Neural cell (in vitro differentiated cells): ENCODE measurements around the gene CBY1. TPM values are rescaled to one million over a fixed set of nuclear protein-coding genes. Genes with fewer than 3 reads are reported as not detected.

Experiments
- H2AFZ ChIP-seq: fragments of 200-600, 300-800 bp; sonication (generic), shearing (Covaris generic); 2 replicates; pipeline ENCODE4 v1.6.0; 2014; ENCODE audit warnings: low read depth, mild to moderate bottlenecking, antibody characterized with exemption, low read length, moderate library complexity
- H3F3A ChIP-seq: fragments of 200-600 bp; shearing (Covaris generic); 2 replicates; pipeline ENCODE4 v1.6.1; 2016; ENCODE audit warnings: mild to moderate bottlenecking, moderate library complexity, mixed read lengths, antibody characterized with exemption, low read length; ENCODE audit not compliant: insufficient read depth, poor library complexity, severe bottlenecking
- H3K27ac ChIP-seq: fragments of 200-600, 300-800 bp; sonication (generic), shearing (Covaris generic); 2 replicates; pipeline ENCODE4 v1.5.1; 2014; ENCODE audit warnings: mild to moderate bottlenecking, low read length, moderate library complexity
- H3K27me3 ChIP-seq: fragments of 300-800, 200-600 bp; sonication (generic), shearing (Covaris generic); 2 replicates; pipeline ENCODE4 v1.6.0; 2014; ENCODE audit warnings: mild to moderate bottlenecking, low read depth, low read length, moderate library complexity; ENCODE audit not compliant: insufficient read depth
- H3K36me3 ChIP-seq: fragments of 300-800, 200-600 bp; sonication (generic), shearing (Covaris generic); 2 replicates; pipeline ENCODE4 v1.5.1; 2014; ENCODE audit warnings: mild to moderate bottlenecking, antibody characterized with exemption, low read length, moderate library complexity; ENCODE audit not compliant: insufficient read depth
- H3K4me2 ChIP-seq: fragments of 300-800, 200-600 bp; sonication (generic), shearing (Covaris generic); 2 replicates; pipeline ENCODE4 v1.6.0; 2014; ENCODE audit warnings: mild to moderate bottlenecking, low read length
- H3K4me3 ChIP-seq: fragments of 300-800, 200-600 bp; sonication (generic), shearing (Covaris generic); 2 replicates; pipeline ENCODE4 v1.5.1; 2014; ENCODE audit warnings: mild to moderate bottlenecking, low read length, moderate library complexity
- H3K79me2 ChIP-seq: fragments of 200-600 bp; shearing (Covaris generic); replicated peaks from 2 replicates; pipeline ENCODE4 v1.6.0; 2014; ENCODE audit warnings: mild to moderate bottlenecking, low read length, moderate library complexity; ENCODE audit not compliant: insufficient read depth
- H3K9ac ChIP-seq: fragments of 300-800, 200-600 bp; sonication (generic), shearing (Covaris generic); 2 replicates; pipeline ENCODE4 v1.6.1; 2016; ENCODE audit warnings: mild to moderate bottlenecking, low read length, mixed read lengths
- H3K9me2 ChIP-seq: fragments of 200-600 bp; shearing (Covaris generic); 2 replicates; pipeline ENCODE4 v1.6.1; 2016; ENCODE audit warnings: mild to moderate bottlenecking, low read length, mixed read lengths; ENCODE audit not compliant: insufficient read depth
- H3K9me3 ChIP-seq: fragments of 200-600, 300-800 bp; sonication (generic), shearing (Covaris generic); 2 replicates; pipeline ENCODE4 v1.6.1; 2016; ENCODE audit warnings: mild to moderate bottlenecking, mixed run types, low read length, moderate library complexity, mixed read lengths
- H4K20me1 ChIP-seq: fragments of 200-600 bp; shearing (Covaris generic); 2 replicates; pipeline ENCODE4 v1.6.1; 2016; ENCODE audit warnings: mild to moderate bottlenecking, mixed run types; ENCODE audit not compliant: insufficient read depth
- EP300 ChIP-seq: fragments of 450-650 bp; conservative IDR thresholded peaks from 2 replicates; pipeline ENCODE4 v1.6.1; 2014; ENCODE audit warnings: antibody characterized with exemption, mild to moderate bottlenecking, moderate library complexity; ENCODE audit not compliant: poor library complexity, severe bottlenecking
- EZH2 ChIP-seq: fragments of 200-600, 300-800 bp; shearing (Covaris generic), sonication (generic); IDR thresholded peaks from 2 replicates; pipeline ENCODE4 v1.6.1; 2014; ENCODE audit warnings: antibody characterized with exemption, low read length, borderline replicate concordance, mild to moderate bottlenecking; ENCODE audit not compliant: insufficient read depth, poor library complexity, severe bottlenecking
- MXI1 ChIP-seq: fragments of 450-650 bp; conservative IDR thresholded peaks from 2 replicates; pipeline ENCODE4 v1.6.1; 2014; ENCODE audit warnings: antibody characterized with exemption, mild to moderate bottlenecking; ENCODE audit not compliant: poor library complexity, severe bottlenecking
- POLR2AphosphoS5 ChIP-seq: IDR thresholded peaks from 2 replicates; pipeline ENCODE4 v1.6.1; 2012
- RAD21 ChIP-seq: fragments of 450-650 bp; conservative IDR thresholded peaks from 2 replicates; pipeline ENCODE4 v1.6.1; 2014; ENCODE audit warnings: antibody characterized with exemption, mild to moderate bottlenecking, moderate library complexity
- REST ChIP-seq: IDR thresholded peaks from 2 replicates; pipeline ENCODE4 v1.6.1; 2012; ENCODE audit warnings: borderline replicate concordance
- SMC3 ChIP-seq: fragments of 450-650 bp; conservative IDR thresholded peaks from 2 replicates; pipeline ENCODE4 v1.6.1; 2014; ENCODE audit warnings: antibody characterized with exemption, mild to moderate bottlenecking, moderate library complexity; ENCODE audit not compliant: poor library complexity
- TAF1 ChIP-seq: IDR thresholded peaks from 2 replicates; pipeline ENCODE4 v1.6.1; 2012; ENCODE audit warnings: low read depth
- polyA plus RNA-seq: library from polyadenylated mRNA; depleted of rRNA; stranded (reverse); fragments of >200 nt; gene quantifications from 2 replicates; pipeline ENCODE4 v1.2.3, GENCODE V29; 2014
- TF ChIP-seq, protein P1 (sequence below): fragments of 450-650 bp; IDR thresholded peaks from 2 replicates; pipeline ENCODE4 v1.5.1; 2014; ENCODE audit warnings: antibody characterized with exemption, mild to moderate bottlenecking, moderate library complexity; ENCODE audit not compliant: poor library complexity, severe bottlenecking

The CBY1 gene
- polyA plus RNA-seq, 1 donor from 2014 or later: 51.4 TPM

- Histone ChIP-seq H3K27me3 (no peaks in the 10 kb centered on the region), H3K79me2 (peaks cover 70% of the 10 kb centered on the region), H3K4me3 (peak overlapping the region; percentile 94), H3K36me3 (no peaks in the 10 kb centered on the region), H3K9me2 (no peaks in the 10 kb centered on the region), H3K4me2 (peak overlapping the region; percentile 98), H2AFZ (no peak overlapping the region), H4K20me1 (no peaks in the 10 kb centered on the region), H3K9me3 (no peaks in the 10 kb centered on the region), H3F3A (no peaks in the 10 kb centered on the region), H3K9ac (no peak overlapping the region), H3K27ac (no peak overlapping the region)
- TF ChIP-seq, protein P1, sequence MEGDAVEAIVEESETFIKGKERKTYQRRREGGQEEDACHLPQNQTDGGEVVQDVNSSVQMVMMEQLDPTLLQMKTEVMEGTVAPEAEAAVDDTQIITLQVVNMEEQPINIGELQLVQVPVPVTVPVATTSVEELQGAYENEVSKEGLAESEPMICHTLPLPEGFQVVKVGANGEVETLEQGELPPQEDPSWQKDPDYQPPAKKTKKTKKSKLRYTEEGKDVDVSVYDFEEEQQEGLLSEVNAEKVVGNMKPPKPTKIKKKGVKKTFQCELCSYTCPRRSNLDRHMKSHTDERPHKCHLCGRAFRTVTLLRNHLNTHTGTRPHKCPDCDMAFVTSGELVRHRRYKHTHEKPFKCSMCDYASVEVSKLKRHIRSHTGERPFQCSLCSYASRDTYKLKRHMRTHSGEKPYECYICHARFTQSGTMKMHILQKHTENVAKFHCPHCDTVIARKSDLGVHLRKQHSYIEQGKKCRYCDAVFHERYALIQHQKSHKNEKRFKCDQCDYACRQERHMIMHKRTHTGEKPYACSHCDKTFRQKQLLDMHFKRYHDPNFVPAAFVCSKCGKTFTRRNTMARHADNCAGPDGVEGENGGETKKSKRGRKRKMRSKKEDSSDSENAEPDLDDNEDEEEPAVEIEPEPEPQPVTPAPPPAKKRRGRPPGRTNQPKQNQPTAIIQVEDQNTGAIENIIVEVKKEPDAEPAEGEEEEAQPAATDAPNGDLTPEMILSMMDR: no peak
- TF ChIP-seq RAD21: no peak
- no peak for TF ChIP-seq EP300
- TF ChIP-seq REST: no peak
- no peak for TF ChIP-seq SMC3
- no peak for TF ChIP-seq POLR2AphosphoS5
- TF ChIP-seq EZH2: no peak
- no peak for TF ChIP-seq TAF1
- TF ChIP-seq MXI1: no peak
Measured at GRCh38 chr22:38697425-38698089, 41.1 kb downstream of the CBY1 start.

GRCh38 chr22:38698407-38699094, 42.1 kb downstream of the CBY1 start:
- no peaks in the 10 kb centered on the region for H3K9me2 ChIP-seq
- no peaks in the 10 kb centered on the region for H3K36me3 ChIP-seq
- TF ChIP-seq, protein P1: no peak
- TF ChIP-seq TAF1 (no peak), REST (no peak), EP300 (no peak), SMC3 (no peak), EZH2 (no peak), POLR2AphosphoS5 (no peak), RAD21 (no peak), MXI1 (no peak)
- peak overlapping the region; percentile 98 for H3K4me2 ChIP-seq
- no peaks in the 10 kb centered on the region for H3K9me3 ChIP-seq
- no peaks in the 10 kb centered on the region for H3F3A ChIP-seq
- no peak overlapping the region for H3K27ac ChIP-seq
- H2AFZ ChIP-seq: no peak overlapping the region
- peak overlapping the region; percentile 94 for H3K4me3 ChIP-seq
- H4K20me1 ChIP-seq: no peaks in the 10 kb centered on the region
- H3K27me3 ChIP-seq: no peaks in the 10 kb centered on the region
- H3K79me2 ChIP-seq: peaks cover 66% of the 10 kb centered on the region
- peak overlapping the region; percentile 94 for H3K9ac ChIP-seq
